A673 (cell line): Measurements from ENCODE around the gene PBX4. TPM values are rescaled to one million over a fixed set of nuclear protein-coding genes. Genes with fewer than 3 reads are reported as not detected.

Source experiments
- BruUV-seq: library from RNA; stranded (reverse); fragments of 400-500 nt; replicated peaks from 2 replicates; lab custom pipeline; 2021; lab: Mats Ljungman, UMichigan
- CTCF ChIA-PET: fragments of 300-600 bp; sonication (Branson Sonifier 250); formaldehyde crosslinking; loops from one replicate; lab custom pipeline; 2022; ENCODE audit warnings: antibody characterized with exemption; lab: Charles Lee
- POLR2A ChIA-PET: fragments of 300-600 bp; sonication (Branson Sonifier 250); formaldehyde crosslinking; loops from one replicate; lab custom pipeline; 2022; ENCODE audit warnings: antibody characterized with exemption; ENCODE audit not compliant: low non-redundant PET; lab: Charles Lee
- DNase-seq: peaks from one replicate; pipeline ENCODE4 v3.0.0-alpha.2; 2015; ENCODE audit warnings: low spot score
- H3K27ac ChIP-seq: fragments of 200-600 bp; sonication (generic); 2 replicates; pipeline ENCODE4 v1.5.1; 2016; ENCODE audit warnings: mixed run types, low read depth, mild to moderate bottlenecking, mixed read lengths, antibody characterized with exemption, low read length; ENCODE audit not compliant: poor library complexity, severe bottlenecking
- H3K27me3 ChIP-seq: fragments of 200-600 bp; sonication (generic); replicated peaks from 2 replicates; pipeline ENCODE4 v1.6.1; 2017; ENCODE audit warnings: mixed run types, low read depth, mild to moderate bottlenecking, mixed read lengths, antibody characterized with exemption, low read length; ENCODE audit not compliant: insufficient read depth, poor library complexity
- H3K36me3 ChIP-seq: fragments of 200-600 bp; sonication (generic); 2 replicates; pipeline ENCODE4 v1.6.1; 2016; ENCODE audit warnings: mixed run types, mild to moderate bottlenecking, mixed read lengths, antibody characterized with exemption, low read length; ENCODE audit not compliant: insufficient read depth, poor library complexity, severe bottlenecking
- H3K4me1 ChIP-seq: fragments of 200-600 bp; sonication (generic); 2 replicates; pipeline ENCODE4 v1.6.1; 2017; ENCODE audit warnings: mixed run types, mild to moderate bottlenecking, mixed read lengths, antibody characterized with exemption, low read length; ENCODE audit not compliant: insufficient read depth, poor library complexity, severe bottlenecking
- H3K4me3 ChIP-seq: fragments of 200-600 bp; sonication (generic); 2 replicates; pipeline ENCODE4 v1.5.1; 2016; ENCODE audit warnings: low read depth, mixed run types, mild to moderate bottlenecking, mixed read lengths, low read length; ENCODE audit not compliant: poor library complexity, severe bottlenecking
- H3K9me3 ChIP-seq: fragments of 200-600 bp; sonication (generic); 2 replicates; pipeline ENCODE4 v1.6.1; 2016; ENCODE audit warnings: mixed run types, low read depth, mild to moderate bottlenecking, mixed read lengths, antibody characterized with exemption, low read length; ENCODE audit not compliant: poor library complexity, severe bottlenecking
- CTCF ChIP-seq: fragments of 300-800, 200-600 bp; sonication (generic); conservative IDR thresholded peaks from 2 replicates; pipeline ENCODE4 v1.5.1; 2017; ENCODE audit warnings: low read depth, mild to moderate bottlenecking, antibody characterized with exemption, low read length, moderate library complexity, mixed read lengths
- EZH2 ChIP-seq: fragments of 200-600 bp; sonication (generic); IDR thresholded peaks from 2 replicates; pipeline ENCODE4 v1.6.1; 2017; ENCODE audit warnings: borderline replicate concordance, low read depth, mild to moderate bottlenecking, mixed read lengths, antibody characterized with exemption, low read length; ENCODE audit not compliant: poor library complexity, severe bottlenecking
- intact Hi-C: fragments of 100-400 bp; cut with micrococcal nuclease; formaldehyde crosslinking; loops from one replicate; pipeline ENCODE4 v1.10.0; 2022; ENCODE audit not compliant: unreplicated experiment
- total RNA-seq: library from RNA; stranded (reverse); gene quantifications from 2 replicates; pipeline ENCODE4 v1.2.3, GENCODE V29; 2021

PBX4 gene
- total RNA-seq, 1 experiment from 2014 or later = 3.1 TPM

- no TSS peak for BruUV-seq
- no peaks in the 10 kb centered on the region for H3K4me1 ChIP-seq
- H3K9me3 ChIP-seq = no peaks in the 10 kb centered on the region
- H3K27me3 ChIP-seq = no peaks in the 10 kb centered on the region
- H3K4me3 ChIP-seq = no peak overlapping the region
- ChIA-PET POLR2A (no interaction called here), CTCF (no interaction called here)
- no peaks in the 10 kb centered on the region for H3K36me3 ChIP-seq
- no peak for DNase-seq
- no peak for TF ChIP-seq EZH2
- no peak for TF ChIP-seq CTCF
- intact Hi-C loops = no loop called here
- no peak overlapping the region for H3K27ac ChIP-seq
Measured at GRCh38 chr19:19584356-19584755, 34.1 kb downstream of the PBX4 start.

GRCh38 chr19:19582471-19582870 lies 36.0 kb downstream of the PBX4 start:
- no TSS peak for BruUV-seq
- intact Hi-C loops = no loop called here
- H3K27me3 ChIP-seq = no peaks in the 10 kb centered on the region
- no peak overlapping the region for H3K27ac ChIP-seq
- H3K9me3 ChIP-seq = no peaks in the 10 kb centered on the region
- H3K4me3 ChIP-seq = no peak overlapping the region
- H3K36me3 ChIP-seq = no peaks in the 10 kb centered on the region
- POLR2A ChIA-PET = no interaction called here
- TF ChIP-seq EZH2 = no peak
- TF ChIP-seq CTCF = no peak
- DNase-seq = no peak
- no peaks in the 10 kb centered on the region for H3K4me1 ChIP-seq
- CTCF ChIA-PET = interaction anchor here (1.1 kb wide), 1 partner anchor 28 kb away, joined by 3 read pairs; no protein-coding TSS in a partner anchor

GRCh38 chr19:19581391-19581790 lies 37.1 kb downstream of the PBX4 start:
- BruUV-seq = no TSS peak
- CTCF ChIA-PET = no interaction called here
- Histone ChIP-seq H3K36me3 (no peaks in the 10 kb centered on the region), H3K4me3 (no peak overlapping the region), H3K27me3 (no peaks in the 10 kb centered on the region), H3K9me3 (no peaks in the 10 kb centered on the region), H3K27ac (no peak overlapping the region), H3K4me1 (no peaks in the 10 kb centered on the region)
- no peak for TF ChIP-seq CTCF
- TF ChIP-seq EZH2 = no peak
- no peak for DNase-seq
- POLR2A ChIA-PET = no interaction called here
- intact Hi-C loops = no loop called here
